HG03103 (cell line): Measurements from ENCODE around the gene C16orf96.

Source experiments
- ATAC-seq: cut with Tn5 transposase; IDR thresholded peaks from one replicate; pipeline ENCODE4 v1.9.1; 2021; ENCODE audit warnings: low read depth; ENCODE audit not compliant: unreplicated experiment

The C16orf96 gene

GRCh38 chr16:4524571-4524970 lies 31.6 kb upstream of the C16orf96 start:
- ATAC-seq, result no peak

- no peak for ATAC-seq
These were observed 31.1 kb upstream of the C16orf96 start for GRCh38 chr16:4525069-4525468.

- ATAC-seq, result no peak
These were observed 30.4 kb upstream of the C16orf96 start for GRCh38 chr16:4525634-4526277.

GRCh38 chr16:4529085-4530060 lies 26.8 kb upstream of the C16orf96 start:
- ATAC-seq, result peak; percentile 56

GRCh38 chr16:4531811-4532210 lies 24.3 kb upstream of the C16orf96 start:
- no peak for ATAC-seq

- ATAC-seq, result no peak
These were observed 23.9 kb upstream of the C16orf96 start for GRCh38 chr16:4532238-4532637.

- no peak for ATAC-seq
These were observed 22.6 kb upstream of the C16orf96 start for GRCh38 chr16:4533490-4533889.

GRCh38 chr16:4534151-4534790 lies 21.9 kb upstream of the C16orf96 start:
- ATAC-seq, result no peak

- no peak for ATAC-seq
These were observed 20.5 kb upstream of the C16orf96 start for GRCh38 chr16:4535627-4536108.

GRCh38 chr16:4536391-4537106 lies 19.6 kb upstream of the C16orf96 start:
- ATAC-seq, result no peak

GRCh38 chr16:4537376-4538343 lies 18.5 kb upstream of the C16orf96 start:
- ATAC-seq, result peak; percentile 10

- ATAC-seq, result peak; percentile 63
These were observed 17.5 kb upstream of the C16orf96 start, which contains the start of gene CDIP1 for GRCh38 chr16:4538350-4539235. Gene CDIP1, minus strand, starts transcription at chr16:4538773. Its CDS starts 24,643 bp downstream, at chr16:4514130.

GRCh38 chr16:4539716-4540284 lies 16.3 kb upstream of the C16orf96 start:
- ATAC-seq, result no peak

GRCh38 chr16:4544473-4544872 lies 11.7 kb upstream of the C16orf96 start:
- ATAC-seq, result no peak

- no peak for ATAC-seq
These were observed 8.0 kb upstream of the C16orf96 start for GRCh38 chr16:4548124-4548523.

GRCh38 chr16:4550591-4550990 lies 5.5 kb upstream of the C16orf96 start:
- no peak for ATAC-seq

- no peak for ATAC-seq
These were observed 3.6 kb upstream of the C16orf96 start for GRCh38 chr16:4552541-4552940.

GRCh38 chr16:4556580-4556979 lies 440 bp downstream of the C16orf96 start:
- no peak for ATAC-seq
